Stimulated activated CD4-positive, alpha-beta T cell treated with anti-CD3 and anti-CD28 coated beads, Interleukin-2, amount 100 ng/mL, for 4 hours (primary cell): ENCODE data around the gene LRP5.
"Not testable (repeated sequence)": the region's sequence is repeated elsewhere in the genome, so short reads cannot be mapped to it uniquely, and the experiment has no call there.

Experiments
- DNase-seq: peaks from one replicate; pipeline ENCODE4 v3.0.0-alpha.2; 2020; ENCODE audit warnings: low read depth

Gene LRP5

GRCh38 chr11:68423481-68423880 is 111.1 kb downstream of the LRP5 start:
- no peak for DNase-seq

GRCh38 chr11:68424101-68424632 is 111.8 kb downstream of the LRP5 start:
- DNase-seq: no peak

- no peak for DNase-seq
Measured at GRCh38 chr11:68424981-68425865, 112.8 kb downstream of the LRP5 start.

GRCh38 chr11:68425866-68426380 is 113.5 kb downstream of the LRP5 start:
- DNase-seq: no peak

GRCh38 chr11:68429661-68430060 is 117.3 kb downstream of the LRP5 start:
- no peak for DNase-seq

GRCh38 chr11:68430384-68430783 is 118.0 kb downstream of the LRP5 start:
- no peak for DNase-seq

- DNase-seq: no peak
Measured at GRCh38 chr11:68430801-68431200, 118.4 kb downstream of the LRP5 start.

GRCh38 chr11:68431984-68432645 is 119.7 kb downstream of the LRP5 start:
- DNase-seq: no peak

GRCh38 chr11:68432874-68433273 is 120.5 kb downstream of the LRP5 start:
- DNase-seq: no peak

- DNase-seq: no peak
Measured at GRCh38 chr11:68433541-68433940, 121.2 kb downstream of the LRP5 start.

GRCh38 chr11:68434159-68434558 is 121.8 kb downstream of the LRP5 start:
- DNase-seq: not testable (repeated sequence)

GRCh38 chr11:68436162-68436888 is 123.9 kb downstream of the LRP5 start:
- DNase-seq: no peak

- DNase-seq: no peak
Measured at GRCh38 chr11:68436985-68437926, 124.9 kb downstream of the LRP5 start.

- no peak for DNase-seq
Measured at GRCh38 chr11:68437927-68438657, 125.7 kb downstream of the LRP5 start.

- no peak for DNase-seq
Measured at GRCh38 chr11:68438658-68439259, 126.4 kb downstream of the LRP5 start.

GRCh38 chr11:68439355-68440065 is 127.1 kb downstream of the LRP5 start:
- no peak for DNase-seq

- DNase-seq: no peak
Measured at GRCh38 chr11:68440224-68440623, 127.8 kb downstream of the LRP5 start.

- DNase-seq: no peak
Measured at GRCh38 chr11:68441466-68442230, 129.3 kb downstream of the LRP5 start.

GRCh38 chr11:68442433-68442832 is 130.0 kb downstream of the LRP5 start:
- no peak for DNase-seq
